Left ventricle myocardium inferior (tissue), 1 donor: ENCODE results near the gene NKD1. TPM values are rescaled to one million over a fixed set of nuclear protein-coding genes. Genes with fewer than 3 reads are reported as not detected.
A peak's percentile ranks its signal among the peaks of the same experiment; 100 is the strongest.

Source experiments
- DNase-seq: peaks from one replicate; pipeline ENCODE4 v3.0.0-alpha.2; 2020
- H3K27ac ChIP-seq: fragments of 200-600 bp; replicated peaks from 2 replicates; pipeline ENCODE4 v1.8.0; 2021
- H3K27me3 ChIP-seq: fragments of 200-600 bp; 2 replicates; pipeline ENCODE4 v1.8.0; 2021; ENCODE audit warnings: low read depth
- H3K36me3 ChIP-seq: fragments of 200-600 bp; 2 replicates; pipeline ENCODE4 v1.8.0; 2021
- H3K4me1 ChIP-seq: fragments of 200-600 bp; 2 replicates; pipeline ENCODE4 v1.8.0; 2021
- H3K4me3 ChIP-seq: fragments of 200-600 bp; 2 replicates; pipeline ENCODE4 v1.8.0; 2021; ENCODE audit warnings: mild to moderate bottlenecking, moderate library complexity
- H3K9me3 ChIP-seq: fragments of 200-600 bp; replicated peaks from 2 replicates; pipeline ENCODE4 v1.8.0; 2021
- CTCF ChIP-seq: fragments of 200-600 bp; IDR thresholded peaks from 2 replicates; pipeline ENCODE4 v1.8.0; 2021; ENCODE audit warnings: antibody characterized with exemption, mild to moderate bottlenecking, borderline replicate concordance
- intact Hi-C: fragments of 100-400 bp; cut with micrococcal nuclease; formaldehyde crosslinking; loops from one replicate; pipeline ENCODE4 v1.11.0; 2022
- total RNA-seq: library from RNA; stranded (reverse); fragmentation: NEBNext Ultra II Directional; extraction: Animal tissue kit (Norgen Biotek cat#: 25700); gene quantifications from one replicate; pipeline ENCODE4 v1.2.1, GENCODE V29; 2021
- donor health status: DM: no; HTN: yes; CAD: no; lungs with severe emphysema.

NKD1 gene
- total RNA-seq, 1 donor from 2014 or later = 1.5 TPM

GRCh38 chr16:50573279-50573678, 25.1 kb downstream of the NKD1 start:
- Histone ChIP-seq H3K27ac (no peak overlapping the region), H3K4me1 (peaks cover 5% of the 10 kb centered on the region)

GRCh38 chr16:50573947-50574744, 25.9 kb downstream of the NKD1 start:
- Histone ChIP-seq H3K4me3 (no peak overlapping the region), H3K27ac (peak overlapping the region; percentile 27), H3K36me3 (no peaks in the 10 kb centered on the region), H3K4me1 (peaks cover 5% of the 10 kb centered on the region), H3K27me3 (peaks cover 20% of the 10 kb centered on the region), H3K9me3 (no peaks in the 10 kb centered on the region)
- TF ChIP-seq CTCF = no peak
- intact Hi-C loops = no loop called here
- no peak for DNase-seq

More at GRCh38 chr16:50573279-50573678, 25.1 kb downstream of the NKD1 start:
- no peaks in the 10 kb centered on the region for H3K36me3 ChIP-seq
- no peaks in the 10 kb centered on the region for H3K9me3 ChIP-seq
- H3K4me3 ChIP-seq = no peak overlapping the region
- TF ChIP-seq CTCF = no peak
- intact Hi-C loops = no loop called here
- DNase-seq = no peak
- peaks cover 21% of the 10 kb centered on the region for H3K27me3 ChIP-seq

DNA sequence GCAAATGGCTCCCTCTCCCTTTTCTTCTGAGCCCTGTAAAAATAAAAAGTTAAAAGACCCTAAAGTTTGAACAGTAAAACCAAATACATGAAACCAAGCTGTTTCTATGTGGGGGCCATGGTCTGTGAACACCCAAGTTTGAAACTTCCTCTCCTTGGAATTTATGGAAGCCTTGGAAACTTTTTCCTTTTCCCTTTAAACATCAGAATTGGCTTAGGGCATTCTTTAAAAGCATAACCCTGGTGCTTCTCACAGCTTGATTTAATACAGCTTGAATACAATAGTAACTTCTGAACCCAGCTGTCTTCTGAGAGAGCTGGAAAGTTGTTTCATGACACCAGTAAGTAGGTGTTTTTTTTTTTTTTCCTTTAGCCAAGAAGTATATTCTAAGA, 26.5 kb downstream of the NKD1 start:
- Histone ChIP-seq H3K27me3 (peaks cover 14% of the 10 kb centered on the region), H3K4me3 (no peak overlapping the region), H3K36me3 (no peaks in the 10 kb centered on the region), H3K4me1 (peaks cover 5% of the 10 kb centered on the region), H3K9me3 (no peaks in the 10 kb centered on the region), H3K27ac (peak overlapping the region; percentile 27)
- intact Hi-C loops = no loop called here
- DNase-seq = no peak
- no peak for TF ChIP-seq CTCF

- H3K36me3 ChIP-seq = no peaks in the 10 kb centered on the region
- no peak for DNase-seq
- TF ChIP-seq CTCF = no peak
- intact Hi-C loops = no loop called here
- H3K27me3 ChIP-seq = peaks cover 12% of the 10 kb centered on the region
- H3K4me1 ChIP-seq = peaks cover 5% of the 10 kb centered on the region
- H3K9me3 ChIP-seq = no peaks in the 10 kb centered on the region
- no peak overlapping the region for H3K4me3 ChIP-seq
- H3K27ac ChIP-seq = no peak overlapping the region
Observed at GRCh38 chr16:50575743-50576142, 27.5 kb downstream of the NKD1 start.

- Histone ChIP-seq H3K4me1 (peaks cover 5% of the 10 kb centered on the region), H3K27me3 (peaks cover 7% of the 10 kb centered on the region), H3K4me3 (no peak overlapping the region), H3K27ac (no peak overlapping the region), H3K36me3 (no peaks in the 10 kb centered on the region), H3K9me3 (no peaks in the 10 kb centered on the region)
- no peak for DNase-seq
- intact Hi-C loops = no loop called here
- no peak for TF ChIP-seq CTCF
Observed at GRCh38 chr16:50576403-50577113, 28.4 kb downstream of the NKD1 start.
